ENCODE data around the gene IL17RE.
"Not testable (repeated sequence)": the region's sequence is repeated elsewhere in the genome, so short reads cannot be mapped to it uniquely, and the experiment has no call there.

Gene IL17RE

GRCh38 chr3:9881441-9881840 lies 21.2 kb upstream of the IL17RE start:
- DNase-seq, result no peak

DNA sequence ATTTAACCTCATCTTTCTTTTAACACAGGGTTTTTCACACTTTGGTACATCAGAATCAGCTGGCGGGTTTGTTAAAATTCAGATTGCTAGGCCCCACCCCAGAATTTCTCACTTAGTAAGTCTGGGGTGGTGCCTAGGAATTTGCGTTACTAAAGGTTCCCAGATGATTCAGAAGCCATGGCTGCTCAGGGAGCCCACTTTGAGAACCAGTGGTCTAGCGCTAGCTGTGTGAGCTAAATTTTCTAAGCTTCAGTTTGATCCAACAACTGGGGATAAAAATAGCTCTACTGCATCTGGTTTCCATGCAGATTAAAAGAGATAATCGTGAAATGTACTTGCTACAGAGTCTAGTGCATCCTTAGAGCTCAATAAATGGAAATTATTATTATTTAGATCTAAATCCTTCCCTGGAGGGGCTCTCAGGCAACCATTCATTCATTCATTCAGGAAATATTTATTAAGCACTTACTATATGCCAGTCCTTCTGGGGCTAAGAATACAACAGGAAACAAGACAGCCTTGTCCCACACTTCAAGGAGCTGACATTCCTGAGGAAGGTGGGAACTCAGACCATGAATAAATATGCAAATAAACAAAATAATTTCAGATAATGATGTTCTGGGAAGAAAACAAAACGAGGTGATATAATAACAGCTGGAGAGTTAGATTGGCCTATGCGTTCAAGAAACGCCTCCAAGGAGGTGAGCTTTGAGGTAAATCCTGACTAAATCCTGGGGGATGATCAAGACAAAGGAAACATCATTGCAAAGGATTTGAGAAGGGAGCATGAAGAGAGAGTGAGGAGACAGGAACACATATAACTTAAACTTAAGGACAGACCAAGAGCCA lies 18.7 kb upstream of the IL17RE start:
- no peak for DNase-seq

DNA sequence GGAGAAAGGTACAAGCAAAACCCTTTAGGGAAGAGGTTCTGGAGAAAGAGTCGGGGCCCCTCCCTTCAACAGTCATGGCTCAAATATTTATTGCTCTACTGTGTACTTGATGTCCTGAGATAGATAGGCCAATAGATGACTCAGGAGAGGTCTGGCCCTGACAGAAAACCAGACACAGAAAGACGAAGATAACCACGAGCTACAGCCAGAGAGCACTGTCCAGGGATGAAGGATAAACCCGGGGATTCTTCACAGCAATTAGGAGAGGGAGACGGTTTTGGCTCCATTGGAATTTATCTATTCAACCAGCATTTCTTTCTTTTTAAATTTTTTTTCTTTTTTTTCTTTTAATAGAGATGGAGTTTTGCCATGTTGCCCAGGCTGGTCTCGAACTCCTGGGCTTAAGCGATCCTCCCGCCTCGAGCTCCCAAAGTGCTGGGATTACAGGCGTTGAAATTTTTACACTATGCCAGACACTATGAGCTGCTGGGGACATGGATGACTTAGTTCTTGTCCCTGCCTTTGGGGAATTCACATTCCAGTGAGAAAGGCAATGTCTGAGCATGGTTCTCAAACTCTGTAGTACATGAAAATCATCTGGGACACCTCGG lies 18.0 kb upstream of the IL17RE start:
- no peak for DNase-seq

DNA sequence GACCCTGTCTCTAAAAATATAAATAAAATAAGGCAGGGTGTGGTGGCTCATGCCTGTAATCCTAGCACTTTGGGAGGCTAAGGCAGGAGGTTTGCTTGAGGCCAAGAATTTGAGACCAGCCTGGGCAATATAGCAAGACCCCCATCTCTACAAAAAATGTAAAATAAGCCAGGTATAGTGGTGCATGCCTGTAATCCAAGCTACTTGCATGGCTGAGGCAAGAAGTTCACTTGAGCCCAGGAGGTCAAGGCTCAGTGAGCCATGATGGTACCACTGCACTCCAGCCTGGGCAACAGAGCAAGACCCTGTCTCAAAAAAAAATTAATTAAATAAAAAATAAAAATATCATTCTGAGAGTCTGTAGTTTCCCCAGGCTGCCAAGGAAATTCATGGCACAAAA lies 16.3 kb upstream of the IL17RE start:
- DNase-seq, result no peak

GRCh38 chr3:9887480-9887879 lies 15.2 kb upstream of the IL17RE start:
- no peak for DNase-seq

DNA sequence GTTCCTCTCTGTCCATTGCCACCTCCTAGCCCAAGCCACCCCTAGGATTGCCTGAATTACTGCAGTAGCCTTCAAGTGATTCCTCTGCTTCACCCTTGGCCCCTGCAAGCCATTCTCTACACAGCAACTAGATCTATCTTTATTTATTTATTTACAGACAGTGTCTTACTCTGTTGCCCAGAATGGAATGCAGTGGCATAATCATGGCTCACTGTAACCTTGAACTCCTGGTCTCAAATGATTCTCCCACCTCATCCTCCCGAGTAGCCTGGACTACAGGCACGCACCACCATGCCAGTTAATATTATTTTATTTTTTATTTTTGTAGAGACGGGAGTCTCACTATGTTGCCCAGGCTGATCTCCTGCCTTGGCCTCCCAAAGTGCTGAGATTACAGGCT lies 14.1 kb upstream of the IL17RE start:
- DNase-seq, result no peak

DNA sequence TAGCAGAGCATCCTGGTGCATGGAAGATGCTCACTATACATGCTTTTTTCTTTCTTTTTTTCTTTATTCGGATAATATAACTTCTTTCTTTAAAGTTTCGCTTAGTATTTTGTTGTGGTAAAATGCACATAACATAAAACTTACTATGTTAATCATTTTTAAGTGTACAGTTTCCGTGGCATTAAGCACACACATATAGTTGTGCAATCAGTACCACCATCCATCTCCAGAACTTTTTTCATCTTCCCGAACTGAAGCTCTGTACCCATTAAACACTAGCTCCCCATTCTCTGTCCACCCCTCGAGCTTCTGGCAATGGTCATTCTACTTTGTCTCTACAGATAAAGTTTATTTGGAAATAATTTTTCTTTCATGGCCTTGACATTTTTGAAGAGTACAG lies 13.2 kb upstream of the IL17RE start:
- DNase-seq, result no peak

DNA sequence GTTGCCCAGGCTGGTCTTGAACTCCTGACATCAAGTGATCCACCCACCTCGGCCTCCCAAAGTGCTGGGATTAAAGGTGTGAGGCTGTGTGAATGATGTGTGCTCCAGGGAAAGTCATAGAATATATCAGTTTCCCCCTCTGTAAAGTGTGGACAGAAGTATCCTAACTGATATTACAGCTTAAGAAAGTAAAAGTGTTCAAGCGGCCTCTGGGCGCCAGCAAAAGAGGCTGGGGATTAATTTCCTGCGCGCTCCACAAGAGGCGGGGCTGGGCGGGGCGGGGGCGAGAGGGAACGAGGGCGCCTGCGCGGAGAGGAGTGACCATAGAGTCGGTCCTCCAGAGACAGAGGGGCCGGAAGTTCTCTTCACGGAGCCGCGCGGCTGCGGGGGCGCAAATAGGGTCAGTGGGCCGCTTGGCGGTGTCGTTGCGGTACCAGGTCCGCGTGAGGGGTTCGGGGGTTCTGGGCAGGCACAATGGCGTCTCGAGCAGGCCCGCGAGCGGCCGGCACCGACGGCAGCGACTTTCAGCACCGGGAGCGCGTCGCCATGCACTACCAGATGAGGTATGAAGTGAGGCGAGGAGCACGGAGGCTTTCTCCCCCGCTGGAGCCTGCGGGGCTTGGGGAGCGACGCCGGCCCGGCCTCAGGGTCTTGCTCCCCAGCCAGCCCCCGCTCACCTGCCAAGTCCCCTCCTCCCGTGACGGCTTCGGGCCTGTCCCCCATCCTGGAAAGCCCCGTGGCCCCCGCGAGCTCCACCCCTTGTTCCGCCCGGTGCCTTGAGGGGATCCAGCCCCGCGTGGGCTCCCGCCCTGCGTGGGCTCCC lies 12.2 kb upstream of the IL17RE start, which contains the start of gene JAGN1:
Gene JAGN1, plus strand, starts transcription at position 362 of the 823 bp plus-strand sequence. Its CDS starts 113 bp downstream, at position 475.
- DNase-seq, result peak; percentile 94

- no peak for DNase-seq
Measured at GRCh38 chr3:9891072-9891622, 11.5 kb upstream of the IL17RE start.

GRCh38 chr3:9893739-9894138 lies 8.9 kb upstream of the IL17RE start:
- no peak for DNase-seq

- DNase-seq, result not testable (repeated sequence)
Measured at GRCh38 chr3:9895715-9896114, 6.9 kb upstream of the IL17RE start.

DNA sequence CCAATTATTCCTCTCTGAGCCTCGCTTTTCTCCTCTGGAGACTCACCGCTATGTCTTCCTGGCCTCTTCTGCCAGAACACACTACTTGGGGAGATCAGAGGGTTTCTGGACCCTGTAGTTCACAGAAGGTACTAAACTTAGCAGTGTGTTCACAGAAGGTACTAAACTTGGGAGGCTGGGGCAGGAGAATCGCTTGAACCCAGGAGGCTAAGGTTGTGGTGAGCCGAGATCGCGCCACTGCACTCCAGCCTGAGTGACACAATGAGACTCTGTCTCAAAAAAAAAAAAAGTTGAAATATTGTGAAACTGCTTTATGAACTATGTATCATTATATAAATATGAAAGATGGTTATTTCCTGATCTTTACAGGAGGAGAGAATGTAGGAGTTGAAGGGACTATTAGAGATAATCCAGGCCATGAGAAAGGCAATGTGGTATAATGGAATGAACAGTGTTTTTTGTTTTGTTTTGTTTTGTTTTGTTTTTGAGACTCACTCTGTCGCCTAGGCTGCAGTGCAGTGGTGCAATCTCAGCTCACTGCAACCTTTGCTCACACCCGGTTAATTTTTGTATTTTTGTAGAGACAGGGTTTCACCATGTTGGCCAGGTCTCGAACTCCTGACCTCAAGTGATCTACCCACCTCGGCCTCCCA lies 5.8 kb upstream of the IL17RE start:
- not testable (repeated sequence) for DNase-seq

DNA sequence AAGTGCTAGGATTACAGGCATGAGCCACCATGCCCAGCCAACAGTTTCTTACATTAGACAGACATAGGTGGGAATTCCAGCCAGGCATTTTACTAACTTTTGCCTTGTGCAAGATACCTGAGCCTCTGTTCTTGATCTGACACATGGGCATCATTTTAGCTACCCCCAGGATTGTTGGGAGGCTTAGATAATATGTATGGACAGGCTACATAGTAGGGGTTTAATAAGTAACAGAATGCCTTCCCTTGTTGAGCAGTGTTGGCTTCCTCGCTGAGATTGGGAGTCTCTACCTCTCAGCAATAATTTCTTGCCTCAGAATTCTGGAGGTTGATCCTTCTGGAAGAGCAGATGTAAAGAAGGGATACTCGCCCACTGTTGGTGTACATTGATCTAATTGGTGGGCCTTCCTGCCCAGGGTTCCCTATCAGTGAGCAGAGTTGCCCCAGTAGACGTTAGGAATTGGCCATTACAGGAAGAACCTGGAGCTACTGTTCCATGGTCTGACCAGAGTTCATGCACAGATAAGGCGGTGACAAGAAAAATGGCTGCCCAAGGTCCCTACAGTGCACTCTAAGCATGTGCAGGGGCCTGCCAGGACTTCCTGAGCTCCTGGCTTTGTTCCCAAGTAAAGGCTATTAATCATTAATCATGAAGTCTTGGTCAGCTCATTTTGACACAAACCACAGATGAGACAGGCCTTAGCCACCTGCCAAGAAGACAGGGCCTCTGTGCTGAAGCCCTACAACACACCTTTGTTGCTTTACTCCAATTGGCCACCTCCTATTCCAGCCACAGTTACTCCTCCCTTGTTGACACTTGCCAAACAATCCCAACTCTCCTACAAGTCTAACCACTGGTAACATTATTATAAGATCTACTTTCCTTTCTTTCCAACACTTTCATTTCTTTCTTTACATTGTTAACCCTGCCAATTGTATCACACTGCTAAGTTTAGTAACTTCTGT lies 5.0 kb upstream of the IL17RE start:
- DNase-seq, result no peak

DNA sequence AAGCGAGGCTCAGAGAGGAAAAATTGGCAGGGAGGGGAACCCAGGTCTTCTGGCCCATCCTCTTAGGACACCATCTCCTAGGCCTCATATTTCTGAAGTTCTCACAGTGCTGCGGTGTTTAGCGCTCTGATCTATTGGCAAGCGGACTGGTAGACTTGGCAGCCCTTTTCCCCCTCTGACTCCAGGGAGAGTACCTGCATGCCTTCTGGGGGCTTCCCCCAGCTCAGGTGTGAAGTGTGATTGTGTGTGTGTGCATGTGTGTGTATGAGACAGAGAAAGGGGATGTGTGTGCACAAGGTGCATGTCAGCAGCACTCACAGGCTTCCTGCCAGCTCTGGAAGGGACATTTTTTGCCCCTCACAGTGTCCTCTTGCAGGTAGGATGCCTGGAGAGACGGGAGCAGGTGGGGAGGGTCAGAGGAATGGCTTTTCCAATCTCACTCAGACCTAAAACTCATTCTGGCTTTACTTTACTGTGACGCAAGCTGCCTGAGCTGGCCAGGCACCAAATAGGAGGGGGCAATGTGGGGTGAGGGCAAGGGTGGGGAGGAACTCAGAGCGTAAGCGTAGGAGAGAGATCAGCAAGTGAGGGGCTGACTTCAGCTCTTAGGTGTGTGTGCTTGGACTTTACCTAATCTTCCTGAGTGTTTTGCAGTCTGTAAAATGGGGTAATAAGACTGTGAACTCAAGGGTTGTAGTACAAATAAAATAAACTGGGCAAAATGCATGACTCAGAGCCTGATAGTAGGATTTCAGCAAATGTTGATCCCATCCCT lies 4.0 kb upstream of the IL17RE start:
- no peak for DNase-seq

DNA sequence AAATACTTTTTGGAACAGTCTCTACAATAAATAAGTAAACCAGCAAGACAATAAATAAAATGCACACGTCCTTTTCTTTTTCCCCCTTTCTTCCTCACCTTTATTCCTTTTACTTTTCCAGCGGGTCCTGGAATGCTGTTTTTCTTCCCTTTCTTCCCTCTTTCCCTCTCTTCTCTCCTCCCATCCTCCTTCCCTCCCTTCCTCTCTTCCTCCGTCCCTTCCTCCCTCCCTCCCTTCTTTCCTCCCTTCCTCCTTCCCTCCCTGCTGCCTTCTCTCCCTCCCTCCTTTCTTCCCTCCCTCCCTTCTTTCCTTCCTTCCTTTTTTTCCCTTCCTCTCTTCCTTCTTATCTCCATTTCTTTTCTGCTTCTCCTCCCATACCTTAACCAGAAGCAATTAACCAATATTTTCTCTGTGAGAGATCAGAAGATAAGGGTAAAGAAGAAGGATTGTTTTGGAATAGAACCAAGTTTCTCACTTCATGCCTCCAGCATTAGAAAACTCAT lies 3.3 kb upstream of the IL17RE start:
- no peak for DNase-seq

GRCh38 chr3:9900965-9901415 lies 1.7 kb upstream of the IL17RE start:
- not testable (repeated sequence) for DNase-seq

GRCh38 chr3:9901967-9902366 lies 681 bp upstream of the IL17RE start:
- DNase-seq, result peak; percentile 45

- DNase-seq, result no peak
Measured at GRCh38 chr3:9903238-9903624, 583 bp downstream of the IL17RE start.

DNA sequence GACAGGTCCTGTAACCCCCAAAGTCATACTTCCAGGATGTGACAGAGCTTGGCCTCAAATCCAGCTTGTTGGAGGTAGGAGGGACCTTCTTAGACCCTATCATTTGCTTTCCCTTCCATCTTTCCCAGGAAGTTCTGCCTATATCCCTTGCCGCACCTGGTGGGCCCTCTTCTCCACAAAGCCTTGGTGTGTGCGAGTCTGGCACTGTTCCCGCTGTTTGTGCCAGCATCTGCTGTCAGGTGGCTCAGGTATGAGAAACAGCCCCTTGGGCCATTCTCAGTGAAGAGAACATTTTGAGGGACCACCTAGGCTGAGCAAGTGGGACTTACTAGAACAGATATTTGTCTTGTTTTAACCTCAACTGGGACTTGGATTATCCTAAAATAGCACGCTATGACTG lies 1.3 kb downstream of the IL17RE start:
- no peak for DNase-seq

GRCh38 chr3:9906480-9906879 lies 3.8 kb downstream of the IL17RE start:
- DNase-seq, result no peak
